ENCODE measurements around the gene HSPB2. TPM values are rescaled to one million over a fixed set of nuclear protein-coding genes. Genes with fewer than 3 reads are reported as not detected.

The HSPB2 gene
- total RNA-seq, 2 donors from 2014 or later: not detected

- H3K4me1 ChIP-seq: no peaks in the 10 kb centered on the region
- ATAC-seq (no peak), DNase-seq (no peak)
- no peaks in the 10 kb centered on the region for H3K36me3 ChIP-seq (replicated peaks in 1 of 2; ENCODE audit: insufficient read depth in 1 of 2, low read depth in 2 of 2)
- no peak overlapping the region for H3K4me3 ChIP-seq
- H3K9me3 ChIP-seq: no peaks in the 10 kb centered on the region
- intact Hi-C loops (cut with DNase I): no loop called here
- 62 to 73% methylated on average over 3 of the region's 3 CpGs for WGBS, 2 donors
- no peak overlapping the region for H3K27ac ChIP-seq
- no peaks in the 10 kb centered on the region for H3K27me3 ChIP-seq
- TF ChIP-seq CTCF (IDR thresholded peaks at IDR 0.05) (no peak), POLR2A (IDR thresholded peaks at IDR 0.05) (no peak)
These were observed 31.6 kb downstream of the HSPB2 start for GRCh38 chr11:111944139-111944538.

DNA sequence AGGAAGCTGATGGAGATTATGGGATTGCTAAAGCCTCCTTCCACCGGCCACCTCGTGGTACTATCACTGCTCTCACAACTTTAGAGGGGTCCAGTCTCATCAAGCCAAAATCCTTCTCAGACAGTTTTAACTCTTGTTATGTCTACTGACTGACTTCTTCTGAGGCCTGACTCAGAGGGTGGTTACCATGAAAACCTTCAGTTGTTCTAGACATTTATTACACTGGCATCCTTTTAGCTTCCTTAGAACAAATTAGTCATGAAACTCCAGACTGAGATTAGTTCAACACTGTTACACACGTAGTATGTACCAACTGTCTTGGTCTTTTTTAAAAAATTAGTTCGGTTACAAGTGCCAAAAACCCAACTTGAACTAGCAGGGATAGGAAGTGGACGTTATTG, 32.1 kb downstream of the HSPB2 start:
- DNase-seq: no peak
- TF ChIP-seq CTCF (IDR thresholded peaks at IDR 0.05) (no peak), POLR2A (IDR thresholded peaks at IDR 0.05) (no peak)
- no peak for ATAC-seq
- H3K27ac ChIP-seq: no peak overlapping the region
- intact Hi-C loops (cut with DNase I): no loop called here
- no peaks in the 10 kb centered on the region for H3K9me3 ChIP-seq
- WGBS, 2 donors: 69 to 79% methylated on average over 5 of the region's 5 CpGs
- no peaks in the 10 kb centered on the region for H3K27me3 ChIP-seq
- H3K4me1 ChIP-seq: no peaks in the 10 kb centered on the region
- no peak overlapping the region for H3K4me3 ChIP-seq
- H3K36me3 ChIP-seq (replicated peaks in 1 of 2; ENCODE audit: insufficient read depth in 1 of 2, low read depth in 2 of 2): no peaks in the 10 kb centered on the region

DNA sequence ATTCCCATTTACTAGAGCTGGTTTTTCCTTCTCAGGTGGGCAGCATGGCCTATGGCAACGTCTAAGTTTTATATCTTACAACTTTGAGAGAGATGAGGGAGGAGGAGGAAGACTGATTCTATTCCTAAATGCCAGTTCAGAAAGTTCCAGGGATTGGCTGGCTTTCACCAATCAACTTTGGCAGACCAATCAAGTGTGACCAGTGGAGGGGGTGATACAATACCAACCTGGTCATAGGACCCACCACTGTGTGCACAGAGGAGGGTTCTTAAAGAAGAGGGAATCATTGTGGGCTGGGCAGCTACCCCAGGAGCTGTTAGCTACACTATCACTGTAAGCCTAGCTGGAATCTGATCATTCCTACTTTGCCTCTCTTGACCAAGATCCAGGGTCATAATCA, 32.7 kb downstream of the HSPB2 start:
- no peaks in the 10 kb centered on the region for H3K27me3 ChIP-seq
- DNase-seq (no peak), ATAC-seq (no peak)
- no peaks in the 10 kb centered on the region for H3K9me3 ChIP-seq
- intact Hi-C loops (cut with DNase I): no loop called here
- no peak for TF ChIP-seq POLR2A (IDR thresholded peaks at IDR 0.05)
- no peak for TF ChIP-seq CTCF (IDR thresholded peaks at IDR 0.05)
- H3K27ac ChIP-seq: no peak overlapping the region
- no peak overlapping the region for H3K4me3 ChIP-seq
- WGBS, 2 donors: 73 to 88% methylated on average over 1 of the region's 1 CpG
- H3K4me1 ChIP-seq: no peaks in the 10 kb centered on the region
- no peaks in the 10 kb centered on the region for H3K36me3 ChIP-seq (replicated peaks in 1 of 2; ENCODE audit: insufficient read depth in 1 of 2, low read depth in 2 of 2)

DNA sequence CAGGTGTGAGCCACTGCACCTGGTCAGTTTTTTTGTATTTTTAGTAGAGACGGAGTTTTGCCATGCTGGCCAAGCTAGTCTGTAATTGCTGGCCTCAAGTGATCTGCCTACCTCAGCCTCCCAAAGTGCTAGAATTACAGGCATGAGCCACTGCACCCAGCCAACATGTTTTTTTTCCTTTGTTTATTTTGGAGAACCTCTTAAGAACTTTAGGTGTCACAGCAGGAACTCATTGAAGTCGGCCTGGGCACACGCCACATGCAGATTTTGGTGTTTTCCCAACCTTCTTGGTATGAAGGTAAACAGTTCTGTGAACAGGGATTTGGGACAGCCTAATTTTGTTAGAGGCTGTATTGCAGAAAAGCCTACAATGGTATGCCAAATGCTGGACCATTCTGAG, 34.0 kb downstream of the HSPB2 start:
- intact Hi-C loops (cut with DNase I): no loop called here
- H3K9me3 ChIP-seq: no peaks in the 10 kb centered on the region
- H3K36me3 ChIP-seq (replicated peaks in 1 of 2; ENCODE audit: insufficient read depth in 1 of 2, low read depth in 2 of 2): no peaks in the 10 kb centered on the region
- TF ChIP-seq CTCF (IDR thresholded peaks at IDR 0.05) (no peak), POLR2A (IDR thresholded peaks at IDR 0.05) (no peak)
- H3K27ac ChIP-seq: peak overlapping the region in 1 of 4 donors; percentile 40
- DNase-seq (peak in 3 of 4 donors; percentile 26 to 47 (median 42)), ATAC-seq (peak; percentile 72)
- 63 to 74% methylated on average over 3 of the region's 3 CpGs for WGBS, 2 donors
- no peak overlapping the region for H3K4me3 ChIP-seq
- no peaks in the 10 kb centered on the region for H3K27me3 ChIP-seq
- no peaks in the 10 kb centered on the region for H3K4me1 ChIP-seq

DNA sequence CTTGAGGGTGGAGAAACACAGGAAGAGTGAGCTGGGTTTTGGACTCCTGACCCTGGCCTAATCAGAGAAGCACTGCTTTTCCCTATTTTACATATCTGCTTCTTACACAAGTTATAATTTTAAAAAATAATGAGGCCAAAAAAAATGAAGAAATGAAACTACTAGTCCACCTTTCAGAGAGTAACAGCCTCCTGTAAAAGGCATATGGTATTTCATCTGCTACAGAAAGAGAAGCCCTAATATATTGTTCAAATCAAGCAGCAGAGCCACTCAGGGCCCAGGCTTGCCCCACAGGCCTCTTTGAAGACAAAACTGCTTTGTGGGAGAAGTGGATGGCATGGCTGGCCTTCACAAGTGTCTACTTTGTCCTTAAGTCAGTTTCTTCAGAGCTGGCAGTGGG, 34.6 kb downstream of the HSPB2 start:
- no peak for DNase-seq
- Histone ChIP-seq H3K36me3 (replicated peaks in 1 of 2; ENCODE audit: insufficient read depth in 1 of 2, low read depth in 2 of 2) (no peaks in the 10 kb centered on the region), H3K27me3 (no peaks in the 10 kb centered on the region), H3K27ac (no peak overlapping the region), H3K4me3 (no peak overlapping the region), H3K4me1 (no peaks in the 10 kb centered on the region), H3K9me3 (no peaks in the 10 kb centered on the region)
- intact Hi-C loops (cut with DNase I): no loop called here
- TF ChIP-seq POLR2A (IDR thresholded peaks at IDR 0.05): no peak
- TF ChIP-seq CTCF (IDR thresholded peaks at IDR 0.05): no peak
- ATAC-seq: no peak
